Small intestine (tissue), 16 donors: ENCODE data around the gene UBXN11. TPM values are rescaled to one million over a fixed set of nuclear protein-coding genes. Genes with fewer than 3 reads are reported as not detected.
A peak's percentile ranks its signal among the peaks of the same experiment; 100 is the strongest.

Source experiments
- DNase-seq, 2 donors: peaks; one replicate each; pipeline versions ENCODE4 v3.0.0 to v3.0.0-alpha.2; 2013
- FAIRE-seq: peaks from 2 replicates; lab custom pipeline; 2012; peaks lifted over from hg19 to GRCh38; lab: Jason Lieb, UNC
- H3K27ac ChIP-seq, 3 donors: one replicate each; pipeline ENCODE4 v1.5.1; 2013; ENCODE audit warnings: low read length in 2 of 3, mild to moderate bottlenecking in 2 of 3, control low read depth in 1 of 3, inconsistent platforms in 1 of 3, low read depth in 1 of 3, moderate library complexity in 1 of 3
- H3K27me3 ChIP-seq, 3 donors: one replicate each; pipeline ENCODE4 v1.6.1; 2013; ENCODE audit warnings: low read length in 3 of 3, inconsistent platforms in 1 of 3; ENCODE audit not compliant: control insufficient read depth in 3 of 3, insufficient read depth in 3 of 3
- H3K36me3 ChIP-seq, 3 donors: one replicate each; pipeline ENCODE4 v1.6.1; 2013; ENCODE audit warnings: low read length in 3 of 3, inconsistent platforms in 1 of 3, low read depth in 1 of 3, mild to moderate bottlenecking in 1 of 3, moderate library complexity in 1 of 3; ENCODE audit not compliant: control insufficient read depth in 3 of 3, insufficient read depth in 2 of 3
- H3K4me1 ChIP-seq, 3 donors: one replicate each; pipeline ENCODE4 v1.6.1; 2013; ENCODE audit warnings: low read length in 2 of 3, inconsistent platforms in 1 of 3, low read depth in 1 of 3, mild to moderate bottlenecking in 1 of 3, moderate library complexity in 1 of 3; ENCODE audit not compliant: control insufficient read depth in 3 of 3, insufficient read depth in 2 of 3
- H3K4me3 ChIP-seq, 3 donors: one replicate each; pipeline ENCODE4 v1.5.1; 2013; ENCODE audit warnings: low read length in 3 of 3, control low read depth in 1 of 3, inconsistent platforms in 1 of 3, low read depth in 1 of 3, mild to moderate bottlenecking in 1 of 3, moderate library complexity in 1 of 3
- H3K9me3 ChIP-seq, 2 donors: one replicate each; pipeline ENCODE4 v1.6.1; 2013; ENCODE audit warnings: low read depth in 1 of 2, low read length in 1 of 2; ENCODE audit not compliant: control insufficient read depth in 2 of 2, insufficient read depth in 1 of 2
- WGBS, 3 donors: extraction: QIAGEN DNeasy Blood & Tissue Kit; methylation state at CpG; one replicate each; pipeline ENCODE4 v1.1.7; 2013; 5-methylcytosine and 5-hydroxymethylcytosine counted together
- long read RNA-seq, 10 donors: transcript quantifications; one replicate each; lab custom pipeline, GENCODE V29; 2026
- polyA plus RNA-seq, 4 donors: library from polyadenylated mRNA; stranded (reverse) in 3 of 4; unstranded in 1 of 4; fragments of 200-250 nt in 3 of 4; fragments of 120-200 nt in 1 of 4; gene quantifications; one replicate each; pipeline versions ENCODE4 v1.2.1 to v1.2.3, GENCODE V29; 2013
- donor health status: healthy with polysubstance abuse.
- donor health status: control.
- donor health status: control.
- donor health status: Bipolar disorder and iron deficiency.
- donor health status: healthy.

UBXN11 gene, protein sequence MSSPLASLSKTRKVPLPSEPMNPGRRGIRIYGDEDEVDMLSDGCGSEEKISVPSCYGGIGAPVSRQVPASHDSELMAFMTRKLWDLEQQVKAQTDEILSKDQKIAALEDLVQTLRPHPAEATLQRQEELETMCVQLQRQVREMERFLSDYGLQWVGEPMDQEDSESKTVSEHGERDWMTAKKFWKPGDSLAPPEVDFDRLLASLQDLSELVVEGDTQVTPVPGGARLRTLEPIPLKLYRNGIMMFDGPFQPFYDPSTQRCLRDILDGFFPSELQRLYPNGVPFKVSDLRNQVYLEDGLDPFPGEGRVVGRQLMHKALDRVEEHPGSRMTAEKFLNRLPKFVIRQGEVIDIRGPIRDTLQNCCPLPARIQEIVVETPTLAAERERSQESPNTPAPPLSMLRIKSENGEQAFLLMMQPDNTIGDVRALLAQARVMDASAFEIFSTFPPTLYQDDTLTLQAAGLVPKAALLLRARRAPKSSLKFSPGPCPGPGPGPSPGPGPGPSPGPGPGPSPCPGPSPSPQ
- 10 to 100 TPM in 2 of 4 donors, 1 to 10 TPM in 2; 1.1 to 35.5 (median 11.4) TPM for polyA plus RNA-seq
- long read RNA-seq, donor 1 = 0 reads
- long read RNA-seq, donor 2, partial matches to known transcripts = 0 of 2 reads
- long read RNA-seq, donor 2, other reads (novel, unspliced or antisense) = 0 of 2 reads
- long read RNA-seq, donor 3, partial matches to known transcripts = 5 of 7 reads
- long read RNA-seq, donor 3, other reads (novel, unspliced or antisense) = 0 of 7 reads
- long read RNA-seq, donor 4 = 0 reads
- long read RNA-seq, donor 5 = 0 reads
- long read RNA-seq, donor 6, partial matches to known transcripts = 0 of 1 reads
- long read RNA-seq, donor 6, other reads (novel, unspliced or antisense) = 0 of 1 reads
- long read RNA-seq, donor 7 = 0 reads
- long read RNA-seq, donor 8 = 0 reads
- long read RNA-seq, donor 9, partial matches to known transcripts = 0 of 2 reads
- long read RNA-seq, donor 9, other reads (novel, unspliced or antisense) = 0 of 2 reads
- long read RNA-seq, donor 10, partial matches to known transcripts = 0 of 1 reads
- long read RNA-seq, donor 10, other reads (novel, unspliced or antisense) = 0 of 1 reads

DNA sequence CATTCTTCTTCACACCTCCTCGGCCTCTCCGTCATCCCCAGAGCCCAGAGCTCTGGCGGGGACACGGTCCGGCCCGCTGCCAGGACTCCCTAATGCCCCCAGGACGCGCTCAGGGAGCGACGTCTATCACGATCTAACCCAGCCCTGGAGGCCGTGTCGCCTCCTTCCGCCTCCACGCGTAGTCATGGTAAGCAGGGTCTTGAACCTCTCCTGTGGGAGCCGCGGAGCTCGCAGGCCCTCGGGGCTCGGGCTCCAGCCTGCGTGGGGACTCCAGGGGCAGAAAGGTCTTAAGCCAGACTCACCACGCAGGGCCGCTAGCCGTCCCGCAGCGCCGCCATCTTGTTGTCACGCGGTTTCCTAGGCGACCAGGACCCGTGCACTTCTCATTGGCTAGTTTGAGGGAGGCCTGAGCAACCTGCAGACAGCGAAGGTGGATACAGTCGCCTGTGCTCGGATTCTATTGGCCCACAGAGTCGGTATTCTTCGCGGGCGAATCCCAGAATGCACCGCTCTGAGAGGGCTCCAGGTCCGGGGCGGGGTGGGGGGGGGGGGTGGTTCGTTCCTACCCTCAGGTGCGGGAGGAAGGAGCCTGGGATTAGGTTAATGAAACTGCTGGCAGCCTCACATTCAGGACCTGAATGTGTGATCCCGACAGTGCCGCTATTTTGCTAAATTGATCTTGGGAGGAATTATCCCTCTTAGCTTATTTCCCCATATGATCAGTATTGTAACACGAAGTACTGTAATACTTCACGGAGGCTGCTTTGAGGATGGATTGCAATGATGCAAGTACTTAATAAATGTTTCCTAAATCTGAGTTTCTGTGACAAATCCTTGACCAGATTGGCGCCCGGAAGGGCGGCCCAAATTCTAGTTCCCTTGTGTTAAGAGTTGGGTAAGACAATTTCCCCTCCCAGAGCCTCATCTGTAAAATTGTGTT lies at the start of gene UBXN11:
Gene UBXN11, minus strand, starts transcription at position 347 of the 940 bp plus-strand sequence. CDS start 3,753 bp downstream, outside the sequence.
- Histone ChIP-seq H3K27ac (peak within 1 kb of the TSS in 2 of 3 donors; percentile 29 to 57), H3K4me1 (peaks cover 0 to 23% (median 2%) of the 10 kb centered on the region in 3 donors), H3K36me3 (peaks cover 0 to 3% (median 0%) of the 10 kb centered on the region in 3 donors), H3K4me3 (peak within 1 kb of the TSS; percentile 77 to 79 (median 79)), H3K27me3 (no peaks in the 10 kb centered on the region), H3K9me3 (no peaks in the 10 kb centered on the region)
- no peak for FAIRE-seq
- WGBS, 3 donors = 0 to 2% (median 1%) methylated on average over 47 to 51 of the region's 51 CpGs
- DNase-seq = peak; percentile 96 to 98

DNA sequence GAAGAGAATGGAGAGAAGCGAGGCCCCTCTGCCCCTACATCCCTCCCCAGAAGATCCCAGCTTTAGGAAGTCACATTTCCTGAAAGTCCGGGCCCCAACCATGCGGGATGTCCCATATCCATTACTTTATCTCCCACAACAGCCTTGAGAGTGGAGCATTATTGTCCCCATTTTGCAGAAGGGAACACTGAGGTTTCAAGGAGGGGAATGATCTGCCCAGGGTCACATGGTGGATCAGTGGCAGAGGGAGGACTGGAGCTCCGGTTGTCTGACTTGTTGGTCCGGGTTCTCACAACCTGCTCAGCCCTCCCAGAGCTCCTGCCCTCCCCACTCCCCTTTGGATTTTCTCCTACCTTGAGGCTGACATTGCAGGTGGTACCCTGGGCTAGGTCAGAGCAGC lies 49.7 kb upstream of the UBXN11 start:
- H3K36me3 ChIP-seq = peaks cover 0 to 2% (median 0%) of the 10 kb centered on the region in 3 donors
- no peak for DNase-seq
- H3K9me3 ChIP-seq = no peaks in the 10 kb centered on the region
- peaks cover under 1 to 92% (median 9%) of the 10 kb centered on the region in 3 donors for H3K4me1 ChIP-seq
- 85 to 88% (median 87%) methylated on average over 5 of the region's 5 CpGs for WGBS, 3 donors
- H3K4me3 ChIP-seq = no peak overlapping the region
- peaks cover 0 to 11% (median 0%) of the 10 kb centered on the region in 3 donors for H3K27me3 ChIP-seq
- no peak for FAIRE-seq
- peak overlapping the region in 1 of 3 donors; percentile 60 for H3K27ac ChIP-seq

DNA sequence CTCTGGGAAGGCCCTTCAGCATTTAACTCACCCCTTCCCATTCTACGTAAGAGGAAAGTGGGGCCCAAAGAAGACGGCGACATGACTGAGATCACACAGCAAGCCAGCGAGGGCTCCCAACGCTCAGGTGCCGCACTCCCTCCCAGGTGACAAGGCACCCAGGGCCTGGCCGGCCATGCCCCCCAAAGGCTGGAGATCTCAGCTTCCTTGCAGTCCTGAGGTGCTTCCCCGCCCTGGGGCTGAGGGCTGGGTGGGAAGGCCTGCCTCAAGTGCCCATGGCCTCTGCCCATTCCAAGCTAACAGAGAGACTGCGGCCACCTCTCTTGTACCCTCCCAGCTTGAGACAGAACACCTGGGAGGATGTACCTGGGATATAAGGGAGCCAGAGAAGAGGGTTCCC lies 48.5 kb upstream of the UBXN11 start:
- Histone ChIP-seq H3K4me1 (peaks cover 7 to 92% (median 9%) of the 10 kb centered on the region in 3 donors), H3K4me3 (no peak overlapping the region), H3K36me3 (peaks cover 0 to 2% (median 0%) of the 10 kb centered on the region in 3 donors), H3K27ac (peak overlapping the region in 2 of 3 donors; percentile 87 to 97), H3K9me3 (no peaks in the 10 kb centered on the region), H3K27me3 (no peaks in the 10 kb centered on the region)
- FAIRE-seq (no peak), DNase-seq (no peak)
- 75 to 90% (median 90%) methylated on average over 9 of the region's 9 CpGs for WGBS, 3 donors

DNA sequence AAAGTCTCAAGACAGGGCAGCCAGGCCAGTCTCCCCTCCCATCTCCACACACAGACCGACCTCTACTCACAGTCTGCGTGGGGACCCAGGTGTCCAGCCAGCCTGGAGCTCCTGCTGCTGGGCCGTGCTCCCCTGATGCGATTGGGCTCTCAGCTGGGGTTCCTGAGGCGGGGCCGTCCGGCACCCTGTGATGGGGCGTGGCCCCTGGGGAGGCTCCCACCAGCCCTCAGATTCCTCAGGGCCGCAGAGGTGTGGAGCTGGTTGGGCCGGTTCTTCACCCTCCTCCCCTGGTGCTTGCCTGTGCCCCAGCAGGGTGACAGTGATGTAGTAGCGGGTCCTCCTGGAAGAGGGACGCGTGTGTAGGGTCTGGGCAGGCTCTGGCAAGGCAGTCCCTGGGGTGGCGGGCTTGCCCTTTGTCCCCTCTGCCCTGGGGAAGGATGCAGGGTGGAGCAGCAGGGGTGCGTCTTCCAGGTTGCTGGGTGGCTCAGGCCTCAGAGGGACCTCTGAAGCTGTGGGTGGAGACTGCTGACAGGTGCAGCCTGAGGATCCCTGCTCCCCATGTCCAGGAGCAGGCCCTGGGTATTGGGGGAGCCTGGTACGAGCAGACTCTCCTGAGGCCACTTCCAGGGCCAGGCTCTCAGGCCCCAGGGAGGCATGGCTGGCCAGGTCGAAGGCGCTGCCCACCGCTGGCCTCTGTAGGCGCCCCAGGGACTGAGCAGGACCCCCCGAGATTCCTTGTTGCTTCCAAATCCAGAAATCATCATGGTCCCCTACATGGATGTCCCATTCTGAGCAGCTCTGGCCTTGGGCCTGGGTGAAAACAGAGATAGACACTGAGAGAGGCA lies 47.8 kb upstream of the UBXN11 start, which contains the start of gene CRYBG2:
Gene CRYBG2, minus strand, starts transcription at position 155 of the 845 bp plus-strand sequence. CDS start 7,473 bp downstream, outside the sequence.
- Histone ChIP-seq H3K27ac (peak within 1 kb of the TSS; percentile 12 to 97 (median 87)), H3K36me3 (peaks cover 0 to 2% (median 0%) of the 10 kb centered on the region in 3 donors), H3K9me3 (no peaks in the 10 kb centered on the region), H3K4me1 (peaks cover 7 to 86% (median 9%) of the 10 kb centered on the region in 3 donors), H3K27me3 (no peaks in the 10 kb centered on the region), H3K4me3 (peak within 1 kb of the TSS in 2 of 3 donors; percentile 31 to 49)
- peak; percentile 86 to 92 for DNase-seq
- no peak for FAIRE-seq
- WGBS, 3 donors = 29 to 66% (median 49%) methylated on average over 15 to 21 of the region's 21 CpGs

DNA sequence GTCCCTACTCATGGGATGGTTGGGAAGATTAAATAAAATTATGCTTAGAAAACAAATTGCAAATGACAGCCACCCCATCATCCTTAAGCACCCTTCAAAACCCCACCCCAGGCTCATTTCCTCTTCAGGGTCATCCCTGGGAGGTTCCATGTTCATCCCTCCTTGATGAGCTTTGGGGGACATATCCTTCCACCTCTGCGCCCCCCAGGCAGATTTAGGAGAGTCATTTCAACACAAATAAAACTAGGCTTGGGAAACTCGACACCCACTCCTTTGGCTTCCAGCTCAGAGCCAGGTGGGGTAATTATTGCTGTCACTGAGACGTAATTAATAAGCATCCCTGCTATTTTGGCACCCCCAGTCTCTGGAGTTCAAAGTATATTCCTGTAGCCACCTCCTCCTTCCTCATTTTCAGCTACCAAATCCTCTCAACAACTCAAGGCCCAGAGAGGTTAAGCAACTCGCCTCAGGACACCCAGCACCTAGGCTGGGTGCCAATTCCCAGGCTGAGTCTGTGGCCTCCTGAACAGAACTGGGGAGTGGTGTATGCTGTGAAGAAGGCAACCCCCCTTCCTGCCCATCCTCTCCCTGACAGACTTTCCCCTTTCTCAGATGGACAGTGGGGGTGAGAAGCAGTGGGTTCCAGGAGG lies 46.9 kb upstream of the UBXN11 start:
- no peak for FAIRE-seq
- 77 to 83% (median 80%) methylated on average over 4 of the region's 4 CpGs for WGBS, 3 donors
- no peaks in the 10 kb centered on the region for H3K27me3 ChIP-seq
- no peaks in the 10 kb centered on the region for H3K9me3 ChIP-seq
- peak overlapping the region; percentile 1 to 97 (median 87) for H3K27ac ChIP-seq
- peak overlapping the region in 2 of 3 donors; percentile 31 to 49 for H3K4me3 ChIP-seq
- H3K36me3 ChIP-seq = peaks cover 0 to 5% (median 0%) of the 10 kb centered on the region in 3 donors
- peak in 1 of 2 donors; percentile 11 for DNase-seq
- H3K4me1 ChIP-seq = peaks cover 7 to 80% (median 9%) of the 10 kb centered on the region in 3 donors

DNA sequence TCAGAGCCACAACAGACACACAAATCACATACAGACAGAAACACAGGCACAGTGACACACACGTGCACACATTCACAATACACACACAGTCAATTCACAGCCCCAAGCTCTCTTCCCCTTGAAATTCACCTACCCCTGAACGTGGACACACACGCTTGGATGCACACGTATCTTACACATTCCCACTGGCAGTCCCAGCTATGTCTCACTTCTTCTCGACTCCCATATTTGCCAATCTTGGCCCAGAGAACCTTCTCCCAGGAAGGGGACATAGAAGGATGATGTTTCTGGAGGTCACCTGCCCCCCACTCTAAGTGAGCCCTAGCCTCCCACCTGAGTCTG lies 45.9 kb upstream of the UBXN11 start:
- Histone ChIP-seq H3K27me3 (no peaks in the 10 kb centered on the region), H3K4me1 (peaks cover 7 to 70% (median 9%) of the 10 kb centered on the region in 3 donors), H3K27ac (peak overlapping the region; percentile 0 to 97 (median 87)), H3K4me3 (peak overlapping the region in 1 of 3 donors; percentile 49), H3K36me3 (peaks cover 0 to 5% (median 0%) of the 10 kb centered on the region in 3 donors), H3K9me3 (no peaks in the 10 kb centered on the region)
- WGBS, 3 donors = 82 to 88% (median 87%) methylated on average over 5 of the region's 5 CpGs
- no peak for FAIRE-seq
- DNase-seq = peak in 1 of 2 donors; percentile 36
